Glomerular endothelial cell (primary cell): ENCODE data around the gene MFNG. TPM values are rescaled to one million over a fixed set of nuclear protein-coding genes. Genes with fewer than 3 reads are reported as not detected.

Experiments used
- DNase-seq: peaks from one replicate; pipeline ENCODE4 v3.0.0-alpha.2; 2011; ENCODE audit warnings: low read depth, low spot score; ENCODE audit errors: extremely low read depth
- total RNA-seq: library from RNA; depleted of rRNA; stranded (reverse); fragments of >200 nt; gene quantifications from 2 replicates; pipeline ENCODE4 v1.2.3, GENCODE V29; 2015

MFNG gene
- total RNA-seq, 1 donor from 2014 or later: 109 TPM

- no peak for DNase-seq
Observed at GRCh38 chr22:37497062-37497599, 10.9 kb upstream of the MFNG start.

- DNase-seq: no peak
Observed at GRCh38 chr22:37496651-37497050, 10.5 kb upstream of the MFNG start.

DNA sequence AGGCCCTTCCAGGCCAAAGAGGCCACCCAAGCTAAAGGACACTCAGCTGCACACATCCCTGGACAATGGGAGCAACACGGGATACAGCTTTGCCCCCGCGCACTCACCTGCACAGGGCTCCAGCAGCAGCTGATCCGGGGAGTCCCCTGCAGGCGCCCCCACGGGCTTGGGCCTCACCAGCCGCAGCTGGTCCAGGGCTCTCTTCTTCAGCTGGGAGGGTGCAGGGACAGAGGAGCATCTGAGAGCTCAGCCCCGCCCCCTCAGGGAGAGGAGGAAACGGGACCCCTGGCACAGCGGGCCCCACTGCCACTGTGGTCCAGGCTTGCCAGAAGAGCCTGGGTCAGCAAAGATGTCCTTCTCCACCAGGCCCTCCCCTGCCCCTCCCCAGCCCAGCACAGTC lies 7.8 kb upstream of the MFNG start:
- DNase-seq: no peak

GRCh38 chr22:37492428-37493344 lies 6.5 kb upstream of the MFNG start:
- no peak for DNase-seq

GRCh38 chr22:37491559-37492427 lies 5.6 kb upstream of the MFNG start:
- DNase-seq: no peak

DNA sequence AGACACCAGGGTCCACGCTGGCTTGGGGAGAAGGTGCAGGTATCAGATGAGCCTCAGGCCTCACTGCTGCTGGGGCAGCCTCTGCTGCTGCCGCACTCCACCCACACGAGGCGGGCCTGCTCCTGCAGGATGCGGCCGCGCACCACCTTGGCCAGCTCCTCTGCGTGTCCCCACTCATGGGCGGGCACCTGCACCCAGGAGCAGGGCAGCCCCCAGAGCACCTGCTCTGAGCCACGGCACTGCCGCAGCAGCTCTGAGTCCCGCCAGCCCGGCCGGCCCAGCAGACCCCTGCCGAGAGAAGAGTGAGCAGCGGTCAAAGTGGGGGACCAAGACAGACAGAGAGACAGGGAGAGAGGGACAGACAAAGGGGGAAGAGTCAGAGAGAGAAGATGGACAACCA lies 4.9 kb upstream of the MFNG start:
- DNase-seq: no peak

GRCh38 chr22:37489983-37490382 lies 3.8 kb upstream of the MFNG start:
- no peak for DNase-seq

GRCh38 chr22:37488337-37489135 lies 2.4 kb upstream of the MFNG start:
- DNase-seq: no peak

- no peak for DNase-seq
Observed at GRCh38 chr22:37487571-37487970, 1.4 kb upstream of the MFNG start.

- no peak for DNase-seq
Observed at GRCh38 chr22:37487129-37487528, 945 bp upstream of the MFNG start.

DNA sequence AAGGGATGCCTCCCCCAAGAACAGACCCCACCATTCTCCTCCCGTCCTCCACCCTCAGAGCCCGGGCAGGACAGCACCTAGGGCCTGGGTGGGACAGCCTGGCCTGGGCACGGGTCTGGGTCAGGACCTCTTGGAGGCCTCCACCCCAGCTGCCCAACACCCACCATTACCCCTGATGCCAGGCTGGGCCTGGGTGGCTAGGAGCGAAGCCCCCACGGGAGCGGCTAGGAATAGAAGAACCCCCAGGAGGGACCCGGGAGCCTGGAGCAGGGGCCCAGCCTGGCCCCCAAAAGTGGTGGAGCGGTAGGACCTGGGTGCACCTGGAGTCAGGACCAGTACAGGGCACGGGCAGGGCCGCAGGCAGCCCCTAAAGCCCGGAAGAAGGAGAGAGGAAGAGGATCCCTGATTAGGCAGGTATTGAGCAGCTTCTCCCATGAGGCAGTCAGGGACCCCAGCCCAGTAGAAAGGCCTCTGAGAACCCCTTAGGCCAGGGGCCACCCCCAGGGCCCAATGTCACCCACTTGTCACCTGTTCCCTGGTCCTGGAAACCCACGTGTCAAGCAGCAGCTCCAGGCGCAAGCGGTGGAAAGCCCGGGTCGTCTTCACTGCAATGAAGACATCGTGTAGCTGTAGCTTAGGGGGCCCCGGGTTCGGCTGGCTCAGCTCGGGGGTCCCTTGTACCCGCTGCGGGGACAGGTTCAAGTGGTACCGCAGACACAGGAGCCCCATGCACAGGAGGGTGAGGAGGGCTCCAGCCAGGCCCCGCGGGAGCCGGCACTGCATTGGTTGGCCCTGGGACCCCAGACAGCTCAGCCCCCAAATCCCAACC lies 575 bp downstream of the MFNG start:
- DNase-seq: no peak

DNA sequence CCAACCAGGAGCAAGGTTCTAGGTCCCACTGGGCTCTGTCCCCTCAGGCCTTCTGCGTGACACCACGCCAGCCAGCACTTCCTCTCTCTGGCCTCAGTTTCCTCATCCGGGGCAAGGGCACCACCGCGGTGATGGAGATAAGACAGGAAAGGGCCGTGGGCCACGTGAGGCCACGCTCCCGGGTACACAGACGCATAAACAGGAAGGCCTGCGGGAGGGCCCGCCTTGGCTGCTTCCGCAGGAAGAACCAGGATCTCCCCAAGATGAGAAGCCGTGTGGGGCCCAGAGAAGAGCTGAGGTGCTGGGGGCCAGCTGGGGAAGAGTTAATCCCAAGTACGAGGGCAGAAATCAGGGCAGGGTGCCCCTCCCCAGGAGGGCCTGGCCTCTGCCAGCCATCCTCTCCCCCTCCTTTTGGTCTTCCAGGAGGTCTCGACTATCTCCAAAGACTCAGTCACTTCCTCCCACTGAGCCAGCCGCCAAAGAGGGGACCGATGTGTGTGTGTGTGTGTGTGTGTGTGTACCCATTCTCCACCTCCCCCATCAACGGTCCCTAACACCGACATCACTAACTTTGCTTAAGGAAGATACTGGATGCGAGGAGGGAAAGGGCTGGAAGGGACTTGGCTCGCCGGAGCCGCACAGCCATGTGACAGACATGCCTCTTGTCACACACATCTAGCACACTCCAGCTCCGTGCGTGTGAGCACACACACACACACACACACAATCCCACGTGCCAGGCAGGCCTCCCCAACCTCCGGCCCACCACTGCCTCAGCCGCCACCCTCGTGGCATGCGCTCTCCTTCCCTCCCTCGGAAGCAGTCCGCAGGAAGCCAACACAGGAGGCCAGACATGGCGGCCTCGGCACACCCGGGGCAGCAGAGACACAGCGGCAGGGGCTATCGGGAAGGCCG lies 1.4 kb downstream of the MFNG start:
- DNase-seq: no peak

DNA sequence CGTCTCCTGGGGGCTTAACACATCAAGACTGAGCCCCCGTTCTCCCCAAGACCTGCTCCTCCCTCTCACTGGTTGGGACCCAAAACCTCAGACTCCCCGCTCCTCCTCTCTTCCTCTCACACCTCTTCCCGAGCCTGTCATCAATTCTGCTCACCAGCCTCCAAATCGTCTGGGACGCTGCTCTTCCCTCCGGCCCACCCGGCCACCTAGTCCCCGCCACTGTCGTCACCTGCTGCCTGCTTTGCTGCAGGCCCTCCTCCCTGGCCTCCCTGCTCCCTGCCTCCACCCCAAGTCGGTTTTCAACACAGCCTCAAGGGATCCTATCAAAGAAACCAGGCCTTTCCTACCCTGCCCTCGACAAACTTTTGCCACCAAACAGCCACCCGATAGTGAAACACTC lies 3.1 kb downstream of the MFNG start:
- DNase-seq: no peak

- no peak for DNase-seq
Observed at GRCh38 chr22:37482244-37482643, 3.9 kb downstream of the MFNG start.

GRCh38 chr22:37481347-37481907 lies 4.8 kb downstream of the MFNG start:
- DNase-seq: no peak

GRCh38 chr22:37480387-37481346 lies 5.5 kb downstream of the MFNG start:
- DNase-seq: no peak

- no peak for DNase-seq
Observed at GRCh38 chr22:37479196-37479595, 7.0 kb downstream of the MFNG start.
